ENCODE measurements around the gene APOA5. TPM values are rescaled to one million over a fixed set of nuclear protein-coding genes. Genes with fewer than 3 reads are reported as not detected.

APOA5 gene
- total RNA-seq, 1 experiment from 2014 or later: 0.20 TPM

DNA sequence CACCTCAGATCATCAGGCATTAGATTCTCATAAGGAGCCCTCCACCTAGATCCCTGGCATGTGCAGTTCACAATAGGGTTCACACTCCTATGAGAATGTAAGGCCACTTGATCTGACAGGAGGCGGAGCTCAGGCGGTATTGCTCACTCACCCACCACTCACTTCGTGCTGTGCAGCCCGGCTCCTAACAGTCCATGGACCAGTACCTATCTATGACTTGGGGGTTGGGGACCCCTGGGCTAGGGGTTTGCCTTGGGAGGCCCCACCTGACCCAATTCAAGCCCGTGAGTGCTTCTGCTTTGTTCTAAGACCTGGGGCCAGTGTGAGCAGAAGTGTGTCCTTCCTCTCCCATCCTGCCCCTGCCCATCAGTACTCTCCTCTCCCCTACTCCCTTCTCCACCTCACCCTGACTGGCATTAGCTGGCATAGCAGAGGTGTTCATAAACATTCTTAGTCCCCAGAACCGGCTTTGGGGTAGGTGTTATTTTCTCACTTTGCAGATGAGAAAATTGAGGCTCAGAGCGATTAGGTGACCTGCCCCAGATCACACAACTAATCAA lies 40.2 kb upstream of the APOA5 start (continued):
- TF ChIP-seq AFF4 (CRISPR knock-in tag; IDR thresholded peaks at IDR 0.05; ENCODE audit: borderline replicate concordance) (no peak), KAT7 (CRISPR knock-in tag; IDR thresholded peaks at IDR 0.05; ENCODE audit: borderline replicate concordance) (no peak), USF2 (CRISPR knock-in tag; IDR thresholded peaks at IDR 0.05) (no peak), STAT6 (CRISPR knock-in tag; conservative IDR thresholded peaks at IDR 0.05; ENCODE audit: low read depth) (no peak), TEAD1 (CRISPR knock-in tag; IDR thresholded peaks at IDR 0.05) (no peak), IRF2 (CRISPR knock-in tag; IDR thresholded peaks at IDR 0.05; ENCODE audit: borderline replicate concordance, low read depth) (no peak)
- TF ChIP-seq, protein P1, sequence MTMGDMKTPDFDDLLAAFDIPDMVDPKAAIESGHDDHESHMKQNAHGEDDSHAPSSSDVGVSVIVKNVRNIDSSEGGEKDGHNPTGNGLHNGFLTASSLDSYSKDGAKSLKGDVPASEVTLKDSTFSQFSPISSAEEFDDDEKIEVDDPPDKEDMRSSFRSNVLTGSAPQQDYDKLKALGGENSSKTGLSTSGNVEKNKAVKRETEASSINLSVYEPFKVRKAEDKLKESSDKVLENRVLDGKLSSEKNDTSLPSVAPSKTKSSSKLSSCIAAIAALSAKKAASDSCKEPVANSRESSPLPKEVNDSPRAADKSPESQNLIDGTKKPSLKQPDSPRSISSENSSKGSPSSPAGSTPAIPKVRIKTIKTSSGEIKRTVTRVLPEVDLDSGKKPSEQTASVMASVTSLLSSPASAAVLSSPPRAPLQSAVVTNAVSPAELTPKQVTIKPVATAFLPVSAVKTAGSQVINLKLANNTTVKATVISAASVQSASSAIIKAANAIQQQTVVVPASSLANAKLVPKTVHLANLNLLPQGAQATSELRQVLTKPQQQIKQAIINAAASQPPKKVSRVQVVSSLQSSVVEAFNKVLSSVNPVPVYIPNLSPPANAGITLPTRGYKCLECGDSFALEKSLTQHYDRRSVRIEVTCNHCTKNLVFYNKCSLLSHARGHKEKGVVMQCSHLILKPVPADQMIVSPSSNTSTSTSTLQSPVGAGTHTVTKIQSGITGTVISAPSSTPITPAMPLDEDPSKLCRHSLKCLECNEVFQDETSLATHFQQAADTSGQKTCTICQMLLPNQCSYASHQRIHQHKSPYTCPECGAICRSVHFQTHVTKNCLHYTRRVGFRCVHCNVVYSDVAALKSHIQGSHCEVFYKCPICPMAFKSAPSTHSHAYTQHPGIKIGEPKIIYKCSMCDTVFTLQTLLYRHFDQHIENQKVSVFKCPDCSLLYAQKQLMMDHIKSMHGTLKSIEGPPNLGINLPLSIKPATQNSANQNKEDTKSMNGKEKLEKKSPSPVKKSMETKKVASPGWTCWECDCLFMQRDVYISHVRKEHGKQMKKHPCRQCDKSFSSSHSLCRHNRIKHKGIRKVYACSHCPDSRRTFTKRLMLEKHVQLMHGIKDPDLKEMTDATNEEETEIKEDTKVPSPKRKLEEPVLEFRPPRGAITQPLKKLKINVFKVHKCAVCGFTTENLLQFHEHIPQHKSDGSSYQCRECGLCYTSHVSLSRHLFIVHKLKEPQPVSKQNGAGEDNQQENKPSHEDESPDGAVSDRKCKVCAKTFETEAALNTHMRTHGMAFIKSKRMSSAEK (CRISPR knock-in tag; IDR thresholded peaks at IDR 0.05; ENCODE audit: borderline replicate concordance): no peak

- DNase-seq (ENCODE audit: low spot score) (no peak), ATAC-seq (no peak)
- peaks cover 3% of the 10 kb centered on the region; the same call in 1 of the 2 replicates for H3K9me3 Mint-ChIP-seq
- POLR2A ChIA-PET: no interaction called here
- CTCF ChIA-PET: interaction anchor here (1.1 to 1.7 kb wide), 2 partner anchors 12 to 39 kb away, joined by 3 to 10 read pairs; partner anchors contain the start of gene APOA5
- TF ChIP-seq, protein P2, sequence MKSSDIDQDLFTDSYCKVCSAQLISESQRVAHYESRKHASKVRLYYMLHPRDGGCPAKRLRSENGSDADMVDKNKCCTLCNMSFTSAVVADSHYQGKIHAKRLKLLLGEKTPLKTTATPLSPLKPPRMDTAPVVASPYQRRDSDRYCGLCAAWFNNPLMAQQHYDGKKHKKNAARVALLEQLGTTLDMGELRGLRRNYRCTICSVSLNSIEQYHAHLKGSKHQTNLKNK (CRISPR knock-in tag; IDR thresholded peaks at IDR 0.05): no peak
- TF ChIP-seq, protein P3, sequence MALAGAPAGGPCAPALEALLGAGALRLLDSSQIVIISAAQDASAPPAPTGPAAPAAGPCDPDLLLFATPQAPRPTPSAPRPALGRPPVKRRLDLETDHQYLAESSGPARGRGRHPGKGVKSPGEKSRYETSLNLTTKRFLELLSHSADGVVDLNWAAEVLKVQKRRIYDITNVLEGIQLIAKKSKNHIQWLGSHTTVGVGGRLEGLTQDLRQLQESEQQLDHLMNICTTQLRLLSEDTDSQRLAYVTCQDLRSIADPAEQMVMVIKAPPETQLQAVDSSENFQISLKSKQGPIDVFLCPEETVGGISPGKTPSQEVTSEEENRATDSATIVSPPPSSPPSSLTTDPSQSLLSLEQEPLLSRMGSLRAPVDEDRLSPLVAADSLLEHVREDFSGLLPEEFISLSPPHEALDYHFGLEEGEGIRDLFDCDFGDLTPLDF (CRISPR knock-in tag; IDR thresholded peaks at IDR 0.05): no peak
- TF ChIP-seq AFF4 (CRISPR knock-in tag; IDR thresholded peaks at IDR 0.05; ENCODE audit: borderline replicate concordance): no peak
- TF ChIP-seq CREB1 (CRISPR knock-in tag; IDR thresholded peaks at IDR 0.05): no peak
- TF ChIP-seq MYBL2 (CRISPR knock-in tag; IDR thresholded peaks at IDR 0.05): no peak
- no peak overlapping the region for H3K27ac Mint-ChIP-seq
- peaks cover 7% of the 10 kb centered on the region for H3K27me3 Mint-ChIP-seq (ENCODE audit: low read depth)
- no peak overlapping the region for H3K4me3 Mint-ChIP-seq
- H3K36me3 Mint-ChIP-seq: no peaks in the 10 kb centered on the region
- peaks cover 5% of the 10 kb centered on the region for H3K4me1 Mint-ChIP-seq
Observed at GRCh38 chr11:116830184-116830912, 38.7 kb upstream of the APOA5 start.

All from WTC11 (cell line).